ENCODE data around the gene CRIM1. TPM values are rescaled to one million over a fixed set of nuclear protein-coding genes. Genes with fewer than 3 reads are reported as not detected.

The CRIM1 gene
- total and polyA plus RNA-seq, 4 donors: 2.2 to 22.1 (median 9.6) TPM

DNA sequence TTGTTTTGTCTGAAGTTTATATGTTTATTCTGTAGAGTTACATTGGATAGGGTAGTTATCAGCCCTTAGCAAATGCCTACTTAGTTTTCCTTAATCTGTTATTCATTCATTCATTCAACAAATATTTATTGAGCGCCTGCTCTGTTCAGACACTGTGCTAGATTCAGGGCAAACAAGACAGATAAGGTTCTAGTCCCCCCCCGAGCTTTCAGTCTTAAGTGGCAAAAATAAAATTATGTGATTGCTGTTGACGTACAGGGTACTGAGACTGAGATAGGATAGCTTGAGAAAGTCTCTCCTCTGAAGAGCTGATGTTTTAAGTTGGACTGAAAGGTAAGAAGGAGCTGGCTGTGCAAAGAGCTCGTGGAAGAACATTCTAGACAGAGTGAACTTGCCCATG lies 58.7 kb downstream of the CRIM1 start:
- no peak for DNase-seq (ENCODE audit: low spot score)
- Histone ChIP-seq H3K27me3 (ENCODE audit: control insufficient read depth in 4 of 4, insufficient read depth in 4 of 4, low read length in 3 of 4) (no peaks in the 10 kb centered on the region), H3K36me3 (ENCODE audit: control insufficient read depth in 4 of 4, insufficient read depth in 3 of 4, low read depth in 1 of 4, low read length in 3 of 4) (no peaks in the 10 kb centered on the region), H3K9ac (ENCODE audit: low read depth in 1 of 2, low read length in 2 of 2) (no peak overlapping the region), H3K27ac (ENCODE audit: low read depth in 1 of 2, low read length in 2 of 2) (no peak overlapping the region), H3K4me3 (ENCODE audit: low read depth in 1 of 3, low read length in 3 of 3) (no peak overlapping the region), H3K9me3 (ENCODE audit: control insufficient read depth in 4 of 4, low read length in 3 of 4) (no peaks in the 10 kb centered on the region), H3K4me1 (ENCODE audit: control insufficient read depth in 4 of 4, insufficient read depth in 4 of 4, low read length in 3 of 4) (peaks cover 0 to 4% (median 2%) of the 10 kb centered on the region in 4 donors)
- WGBS: 81% methylated on average over 4 of the region's 4 CpGs
- TF ChIP-seq, protein P1, sequence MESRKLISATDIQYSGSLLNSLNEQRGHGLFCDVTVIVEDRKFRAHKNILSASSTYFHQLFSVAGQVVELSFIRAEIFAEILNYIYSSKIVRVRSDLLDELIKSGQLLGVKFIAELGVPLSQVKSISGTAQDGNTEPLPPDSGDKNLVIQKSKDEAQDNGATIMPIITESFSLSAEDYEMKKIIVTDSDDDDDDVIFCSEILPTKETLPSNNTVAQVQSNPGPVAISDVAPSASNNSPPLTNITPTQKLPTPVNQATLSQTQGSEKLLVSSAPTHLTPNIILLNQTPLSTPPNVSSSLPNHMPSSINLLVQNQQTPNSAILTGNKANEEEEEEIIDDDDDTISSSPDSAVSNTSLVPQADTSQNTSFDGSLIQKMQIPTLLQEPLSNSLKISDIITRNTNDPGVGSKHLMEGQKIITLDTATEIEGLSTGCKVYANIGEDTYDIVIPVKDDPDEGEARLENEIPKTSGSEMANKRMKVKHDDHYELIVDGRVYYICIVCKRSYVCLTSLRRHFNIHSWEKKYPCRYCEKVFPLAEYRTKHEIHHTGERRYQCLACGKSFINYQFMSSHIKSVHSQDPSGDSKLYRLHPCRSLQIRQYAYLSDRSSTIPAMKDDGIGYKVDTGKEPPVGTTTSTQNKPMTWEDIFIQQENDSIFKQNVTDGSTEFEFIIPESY (IDR thresholded peaks at IDR 0.05): no peak
- TF ChIP-seq EGR1 (IDR thresholded peaks at IDR 0.05; ENCODE audit: low read depth in 2 of 2) (no peak), SP1 (IDR thresholded peaks at IDR 0.05) (no peak), NR2F2 (IDR thresholded peaks at IDR 0.05) (no peak), HNF4A (conservative IDR thresholded peaks at IDR 0.05) (no peak), HNF4G (IDR thresholded peaks at IDR 0.05) (no peak)
- TF ChIP-seq, protein P2, sequence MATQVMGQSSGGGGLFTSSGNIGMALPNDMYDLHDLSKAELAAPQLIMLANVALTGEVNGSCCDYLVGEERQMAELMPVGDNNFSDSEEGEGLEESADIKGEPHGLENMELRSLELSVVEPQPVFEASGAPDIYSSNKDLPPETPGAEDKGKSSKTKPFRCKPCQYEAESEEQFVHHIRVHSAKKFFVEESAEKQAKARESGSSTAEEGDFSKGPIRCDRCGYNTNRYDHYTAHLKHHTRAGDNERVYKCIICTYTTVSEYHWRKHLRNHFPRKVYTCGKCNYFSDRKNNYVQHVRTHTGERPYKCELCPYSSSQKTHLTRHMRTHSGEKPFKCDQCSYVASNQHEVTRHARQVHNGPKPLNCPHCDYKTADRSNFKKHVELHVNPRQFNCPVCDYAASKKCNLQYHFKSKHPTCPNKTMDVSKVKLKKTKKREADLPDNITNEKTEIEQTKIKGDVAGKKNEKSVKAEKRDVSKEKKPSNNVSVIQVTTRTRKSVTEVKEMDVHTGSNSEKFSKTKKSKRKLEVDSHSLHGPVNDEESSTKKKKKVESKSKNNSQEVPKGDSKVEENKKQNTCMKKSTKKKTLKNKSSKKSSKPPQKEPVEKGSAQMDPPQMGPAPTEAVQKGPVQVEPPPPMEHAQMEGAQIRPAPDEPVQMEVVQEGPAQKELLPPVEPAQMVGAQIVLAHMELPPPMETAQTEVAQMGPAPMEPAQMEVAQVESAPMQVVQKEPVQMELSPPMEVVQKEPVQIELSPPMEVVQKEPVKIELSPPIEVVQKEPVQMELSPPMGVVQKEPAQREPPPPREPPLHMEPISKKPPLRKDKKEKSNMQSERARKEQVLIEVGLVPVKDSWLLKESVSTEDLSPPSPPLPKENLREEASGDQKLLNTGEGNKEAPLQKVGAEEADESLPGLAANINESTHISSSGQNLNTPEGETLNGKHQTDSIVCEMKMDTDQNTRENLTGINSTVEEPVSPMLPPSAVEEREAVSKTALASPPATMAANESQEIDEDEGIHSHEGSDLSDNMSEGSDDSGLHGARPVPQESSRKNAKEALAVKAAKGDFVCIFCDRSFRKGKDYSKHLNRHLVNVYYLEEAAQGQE (IDR thresholded peaks at IDR 0.05): no peak

DNA sequence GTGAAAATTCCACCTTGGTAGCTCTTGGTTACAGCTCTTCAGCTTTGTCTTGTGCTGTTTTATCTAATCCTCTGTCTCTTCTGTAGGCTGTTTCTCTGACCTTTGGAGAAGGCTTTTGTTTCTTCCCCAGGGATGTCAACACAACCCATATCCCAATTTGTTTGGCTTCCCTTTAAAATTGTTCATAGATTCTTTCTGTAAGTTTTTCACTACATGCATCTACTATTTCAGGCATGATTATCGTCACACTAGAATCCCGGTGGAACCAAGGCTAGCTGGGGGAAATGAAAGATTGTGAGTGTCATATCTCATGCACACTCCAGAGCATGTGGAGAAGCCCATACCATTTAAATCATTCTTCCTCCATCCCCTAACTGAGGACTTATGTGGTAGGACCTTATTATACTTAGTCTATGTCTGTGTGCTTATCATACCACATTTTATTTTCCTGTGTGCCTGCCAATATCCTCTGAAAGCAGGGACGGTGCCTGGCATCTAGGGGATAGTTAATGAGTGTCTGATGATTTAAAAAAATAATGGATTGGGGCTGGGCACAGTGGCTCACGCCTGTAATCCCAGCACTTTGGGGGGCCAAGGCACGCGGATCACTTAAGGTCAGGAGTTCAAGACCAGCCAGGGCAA lies 59.9 kb downstream of the CRIM1 start:
- TF ChIP-seq NR2F2 (IDR thresholded peaks at IDR 0.05) (no peak), JUND (IDR thresholded peaks at IDR 0.05) (no peak)
- TF ChIP-seq, protein P3, sequence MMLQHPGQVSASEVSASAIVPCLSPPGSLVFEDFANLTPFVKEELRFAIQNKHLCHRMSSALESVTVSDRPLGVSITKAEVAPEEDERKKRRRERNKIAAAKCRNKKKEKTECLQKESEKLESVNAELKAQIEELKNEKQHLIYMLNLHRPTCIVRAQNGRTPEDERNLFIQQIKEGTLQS (IDR thresholded peaks at IDR 0.05): no peak
- 78% methylated on average over 6 of the region's 6 CpGs for WGBS
- Histone ChIP-seq H3K4me1 (ENCODE audit: control insufficient read depth in 4 of 4, insufficient read depth in 4 of 4, low read length in 3 of 4) (peaks cover 0 to 3% (median 0%) of the 10 kb centered on the region in 4 donors), H3K27me3 (ENCODE audit: control insufficient read depth in 4 of 4, insufficient read depth in 4 of 4, low read length in 3 of 4) (no peaks in the 10 kb centered on the region), H3K9me3 (ENCODE audit: control insufficient read depth in 4 of 4, low read length in 3 of 4) (no peaks in the 10 kb centered on the region), H3K36me3 (ENCODE audit: control insufficient read depth in 4 of 4, insufficient read depth in 3 of 4, low read depth in 1 of 4, low read length in 3 of 4) (no peaks in the 10 kb centered on the region), H3K27ac (ENCODE audit: low read depth in 1 of 2, low read length in 2 of 2) (no peak overlapping the region), H3K4me3 (ENCODE audit: low read depth in 1 of 3, low read length in 3 of 3) (no peak overlapping the region), H3K9ac (ENCODE audit: low read depth in 1 of 2, low read length in 2 of 2) (no peak overlapping the region)
- DNase-seq (ENCODE audit: low spot score): no peak

DNA sequence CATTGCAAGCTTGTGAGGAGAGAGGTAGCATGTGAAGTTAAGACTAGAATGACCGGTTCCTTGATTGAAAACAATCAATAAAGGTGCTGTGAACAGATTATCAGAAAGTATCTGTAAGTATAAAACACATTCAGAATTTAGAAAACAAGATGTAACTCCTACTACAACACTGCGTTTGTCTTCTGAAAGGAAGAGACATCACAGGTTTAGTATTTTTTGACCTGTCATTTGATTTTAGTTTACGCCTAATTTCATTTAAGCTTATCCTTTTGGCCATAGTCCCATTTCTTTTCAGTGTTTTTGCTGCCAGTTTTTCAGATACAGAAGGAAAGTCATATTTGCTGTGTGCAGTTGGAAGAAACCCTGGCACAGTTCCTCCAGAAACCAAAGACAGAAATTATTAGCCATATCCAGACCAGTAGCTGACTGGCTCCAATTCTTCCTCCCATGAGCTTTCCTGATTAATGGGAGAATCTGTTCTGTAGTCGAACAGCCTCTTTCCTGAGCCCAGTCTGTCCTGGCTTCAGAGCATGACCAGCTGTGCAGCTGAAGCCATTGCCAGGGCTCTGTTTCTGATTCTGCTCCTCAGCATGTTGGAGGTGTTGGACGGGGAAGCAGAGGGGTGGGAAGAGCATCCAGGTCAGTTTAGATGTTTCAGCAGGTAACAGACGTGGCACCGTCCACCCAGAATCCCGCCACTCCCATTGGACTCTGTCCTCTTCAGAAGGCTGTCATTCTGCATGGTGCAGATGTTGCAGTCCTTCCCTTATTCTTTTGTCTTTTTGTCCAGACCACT lies 61.0 kb downstream of the CRIM1 start:
- no peak overlapping the region for H3K27ac ChIP-seq (ENCODE audit: low read depth in 1 of 2, low read length in 2 of 2)
- TF ChIP-seq SP1 (IDR thresholded peaks at IDR 0.05) (no peak), HNF4A (conservative IDR thresholded peaks at IDR 0.05) (no peak), RXRA (IDR thresholded peaks at IDR 0.05) (no peak), TAF1 (conservative IDR thresholded peaks at IDR 0.05) (no peak)
- DNase-seq (ENCODE audit: low spot score): no peak
- H3K9ac ChIP-seq (ENCODE audit: low read depth in 1 of 2, low read length in 2 of 2): no peak overlapping the region
- no peaks in the 10 kb centered on the region for H3K27me3 ChIP-seq (ENCODE audit: control insufficient read depth in 4 of 4, insufficient read depth in 4 of 4, low read length in 3 of 4)
- H3K36me3 ChIP-seq (ENCODE audit: control insufficient read depth in 4 of 4, insufficient read depth in 3 of 4, low read depth in 1 of 4, low read length in 3 of 4): no peaks in the 10 kb centered on the region
- 76% methylated on average over 8 of the region's 8 CpGs for WGBS
- no peaks in the 10 kb centered on the region for H3K9me3 ChIP-seq (ENCODE audit: control insufficient read depth in 4 of 4, low read length in 3 of 4)
- H3K4me1 ChIP-seq (ENCODE audit: control insufficient read depth in 4 of 4, insufficient read depth in 4 of 4, low read length in 3 of 4): no peaks in the 10 kb centered on the region
- no peak overlapping the region for H3K4me3 ChIP-seq (ENCODE audit: low read depth in 1 of 3, low read length in 3 of 3)
